HG02623 (cell line): ENCODE measurements around the gene PSD2.
A peak's percentile ranks its signal among the peaks of the same experiment; 100 is the strongest.

Experiments
- ATAC-seq: cut with Tn5 transposase; IDR thresholded peaks from one replicate; pipeline ENCODE4 v1.9.1; 2021; ENCODE audit warnings: moderate library complexity; ENCODE audit not compliant: unreplicated experiment

The PSD2 gene

GRCh38 chr5:139763280-139763929, 32.2 kb upstream of the PSD2 start:
- ATAC-seq = no peak

- no peak for ATAC-seq
These were observed 31.4 kb upstream of the PSD2 start for GRCh38 chr5:139763930-139764791.

GRCh38 chr5:139764886-139765408, 30.7 kb upstream of the PSD2 start:
- ATAC-seq = no peak

- ATAC-seq = peak; percentile 88
These were observed 30.0 kb upstream of the PSD2 start for GRCh38 chr5:139765409-139766217.

GRCh38 chr5:139767960-139768359, 27.6 kb upstream of the PSD2 start:
- no peak for ATAC-seq

- ATAC-seq = no peak
These were observed 26.7 kb upstream of the PSD2 start for GRCh38 chr5:139768807-139769465.

GRCh38 chr5:139769477-139769876, 26.1 kb upstream of the PSD2 start:
- ATAC-seq = no peak

- ATAC-seq = no peak
These were observed 24.9 kb upstream of the PSD2 start for GRCh38 chr5:139770722-139771121.

GRCh38 chr5:139772089-139772791, 23.4 kb upstream of the PSD2 start:
- ATAC-seq = no peak

- ATAC-seq = no peak
These were observed 22.5 kb upstream of the PSD2 start for GRCh38 chr5:139772927-139773690.

GRCh38 chr5:139774980-139775661, 20.5 kb upstream of the PSD2 start:
- ATAC-seq = no peak

GRCh38 chr5:139775872-139776271, 19.7 kb upstream of the PSD2 start:
- no peak for ATAC-seq

- no peak for ATAC-seq
These were observed 18.7 kb upstream of the PSD2 start for GRCh38 chr5:139776861-139777260.

GRCh38 chr5:139783436-139783965, 12.1 kb upstream of the PSD2 start:
- ATAC-seq = no peak

GRCh38 chr5:139784488-139784887, 11.1 kb upstream of the PSD2 start:
- no peak for ATAC-seq

- ATAC-seq = no peak
These were observed 8.4 kb upstream of the PSD2 start for GRCh38 chr5:139787257-139787567.

GRCh38 chr5:139787568-139788293, 7.9 kb upstream of the PSD2 start:
- ATAC-seq = peak; percentile 74

- no peak for ATAC-seq
These were observed 7.2 kb upstream of the PSD2 start for GRCh38 chr5:139788294-139788910.
